Stimulated activated CD4-positive, alpha-beta T cell treated with anti-CD3 and anti-CD28 coated beads, Interleukin-2, amount 100 ng/mL, for 4 hours (primary cell): Measurements from ENCODE around the gene ZNF141.
"Not testable (repeated sequence)": the region's sequence is repeated elsewhere in the genome, so short reads cannot be mapped to it uniquely, and the experiment has no call there.

Source experiments
- DNase-seq: peaks from one replicate; pipeline ENCODE4 v3.0.0-alpha.2; 2020; ENCODE audit warnings: low read depth

Gene ZNF141

GRCh38 chr4:385934-386707, 48.5 kb downstream of the ZNF141 start:
- DNase-seq: no peak

- no peak for DNase-seq
Measured at GRCh38 chr4:386708-387105, 49.1 kb downstream of the ZNF141 start.

GRCh38 chr4:404006-404405, 66.4 kb downstream of the ZNF141 start:
- no peak for DNase-seq

GRCh38 chr4:408321-408720, 70.7 kb downstream of the ZNF141 start:
- not testable (repeated sequence) for DNase-seq

- DNase-seq: no peak
Measured at GRCh38 chr4:422587-422986, 85.0 kb downstream of the ZNF141 start.
